ENCODE results near the gene RMND5B. TPM values are rescaled to one million over a fixed set of nuclear protein-coding genes. Genes with fewer than 3 reads are reported as not detected.
A peak's percentile ranks its signal among the peaks of the same experiment; 100 is the strongest.

RMND5B gene
- total and polyA plus RNA-seq, 2 of the 13 experiments (the other 11 are each of a cell fraction or from before 2014, with no cell fraction given): 18.6 to 20.4 TPM

GRCh38 chr5:178117923-178118701 is 12.7 kb upstream of the RMND5B start:
- ChIA-PET CTCF (ENCODE audit: low intra/inter-chr PET ratio, low total read pairs) (no interaction called here), POLR2A (no interaction called here)
- DNase-seq (ENCODE audit: low spot score) (no peak), FAIRE-seq (no peak), ATAC-seq (no peak)
- H2AFZ ChIP-seq (ENCODE audit: low read length): no peak overlapping the region
- H3K4me3 ChIP-seq (replicated peaks in 1 of 3; ENCODE audit: insufficient read depth in 1 of 3, low read depth in 2 of 3, low read length in 3 of 3): no peak overlapping the region
- no peak overlapping the region for H3K4me2 ChIP-seq (ENCODE audit: low read depth, low read length)
- H3K36me3 ChIP-seq (replicated peaks in 1 of 2; ENCODE audit: control insufficient read depth in 1 of 2, insufficient read depth in 2 of 2, low read length in 2 of 2): no peaks in the 10 kb centered on the region
- intact Hi-C loops (cut with micrococcal nuclease; ENCODE audit: unreplicated experiment): no loop called here
- H3K79me2 ChIP-seq (ENCODE audit: insufficient read depth, low read length): no peaks in the 10 kb centered on the region
- no peak overlapping the region for H3K27ac ChIP-seq (ENCODE audit: extremely low read length, insufficient read depth, low read length)
- 57% methylated on average over 9 of the region's 18 CpGs for WGBS (ENCODE audit: low lambda C conversion rate)
- H3K4me1 ChIP-seq (ENCODE audit: insufficient read depth, low read length): peaks cover 19% of the 10 kb centered on the region
- no peaks in the 10 kb centered on the region for H3K9me3 ChIP-seq (ENCODE audit: low read length)
- in situ Hi-C loops (cut with HindIII; ENCODE audit: extremely low pct_ligation_motif_present, low pct_unique_long_range_greater_than_20kb): no loop called here
- H4K20me1 ChIP-seq (ENCODE audit: insufficient read depth, low read length): no peaks in the 10 kb centered on the region
- peaks cover 12 to 61% of the 10 kb centered on the region in 2 experiments for H3K27me3 ChIP-seq (ENCODE audit: control insufficient read depth in 1 of 2, insufficient read depth in 2 of 2, low read length in 2 of 2)
- TF ChIP-seq NFKBIZ (CRISPR knock-in tag; IDR thresholded peaks at IDR 0.05) (no peak), NKX3-1 (CRISPR knock-in tag; IDR thresholded peaks at IDR 0.05) (no peak), ZNF547 (CRISPR knock-in tag; IDR thresholded peaks at IDR 0.05) (no peak), PHF21A (CRISPR knock-in tag; IDR thresholded peaks at IDR 0.05) (no peak)
- H3K9ac ChIP-seq (ENCODE audit: insufficient read depth, low read depth, low read length): no peak overlapping the region
- BruUV-seq (replicated peaks): no TSS peak

- no peaks in the 10 kb centered on the region for H3K36me3 ChIP-seq (replicated peaks in 1 of 2; ENCODE audit: control insufficient read depth in 1 of 2, insufficient read depth in 2 of 2, low read length in 2 of 2)
- H3K4me1 ChIP-seq (ENCODE audit: insufficient read depth, low read length): peaks cover 19% of the 10 kb centered on the region
- FAIRE-seq: no peak
- peaks cover 15 to 58% of the 10 kb centered on the region in 2 experiments for H3K27me3 ChIP-seq (ENCODE audit: control insufficient read depth in 1 of 2, insufficient read depth in 2 of 2, low read length in 2 of 2)
- H3K9ac ChIP-seq (ENCODE audit: insufficient read depth, low read depth, low read length): no peak overlapping the region
- in situ Hi-C loops (cut with HindIII; ENCODE audit: extremely low pct_ligation_motif_present, low pct_unique_long_range_greater_than_20kb) (no loop called here), intact Hi-C loops (cut with micrococcal nuclease; ENCODE audit: unreplicated experiment) (no loop called here)
- no peaks in the 10 kb centered on the region for H3K9me3 ChIP-seq (ENCODE audit: low read length)
- 27% methylated on average over 3 of the region's 27 CpGs for WGBS (ENCODE audit: low lambda C conversion rate)
- CTCF ChIA-PET (ENCODE audit: low intra/inter-chr PET ratio, low total read pairs): interaction anchor here (1.3 to 1.6 kb wide), 2 partner anchors 26 to 44 kb away, joined by 8 to 9 read pairs; no protein-coding TSS in a partner anchor
- H4K20me1 ChIP-seq (ENCODE audit: insufficient read depth, low read length): no peaks in the 10 kb centered on the region
- H3K4me3 ChIP-seq (replicated peaks in 1 of 3; ENCODE audit: insufficient read depth in 1 of 3, low read depth in 2 of 3, low read length in 3 of 3): no peak overlapping the region
- POLR2A ChIA-PET: interaction anchor here (0.6 to 1.9 kb wide), 3 partner anchors 10 to 170 kb away, joined by 3 to 6 read pairs (median 4); partner anchors contain the start of gene RMND5B
- no peak for DNase-seq (ENCODE audit: low spot score)
- no peak for ATAC-seq
- H3K27ac ChIP-seq (ENCODE audit: extremely low read length, insufficient read depth, low read length): no peak overlapping the region
- no peaks in the 10 kb centered on the region for H3K79me2 ChIP-seq (ENCODE audit: insufficient read depth, low read length)
- no peak overlapping the region for H2AFZ ChIP-seq (ENCODE audit: low read length)
- BruUV-seq (replicated peaks): no TSS peak
- TF ChIP-seq MAFF (IDR thresholded peaks at IDR 0.05; ENCODE audit: low read depth, low read length) (no peak), MXD3 (CRISPR knock-in tag; IDR thresholded peaks at IDR 0.05) (0 out of 2 replicates have a peak, but pooled peaks have one; percentile 3)
- no peak overlapping the region for H3K4me2 ChIP-seq (ENCODE audit: low read depth, low read length)
Measured at GRCh38 chr5:178119915-178120606, 10.8 kb upstream of the RMND5B start.

All from HepG2 (cell line).